Limb (tissue), 2 donors: ENCODE results near the gene MUC5AC.

ENCODE experiments used
- DNase-seq, 2 donors: peaks; one replicate each; pipeline ENCODE4 v3.0.0-alpha.2; 2016; ENCODE audit errors: extremely low spot score in 2 of 2

Gene MUC5AC

GRCh38 chr11:1121813-1122663 lies 35.7 kb upstream of the MUC5AC start:
- peak in 1 of 2 donors; percentile 17 for DNase-seq

GRCh38 chr11:1122664-1123002 lies 35.1 kb upstream of the MUC5AC start:
- no peak for DNase-seq

- no peak for DNase-seq
These were observed 33.8 kb upstream of the MUC5AC start for GRCh38 chr11:1123970-1124369.

GRCh38 chr11:1125803-1126202 lies 31.9 kb upstream of the MUC5AC start:
- no peak for DNase-seq

- no peak for DNase-seq
These were observed 31.2 kb upstream of the MUC5AC start for GRCh38 chr11:1126491-1126926.

GRCh38 chr11:1126935-1127663 lies 30.7 kb upstream of the MUC5AC start:
- no peak for DNase-seq

GRCh38 chr11:1127664-1128162 lies 30.0 kb upstream of the MUC5AC start:
- no peak for DNase-seq

- DNase-seq = no peak
These were observed 29.2 kb upstream of the MUC5AC start for GRCh38 chr11:1128311-1129142.

GRCh38 chr11:1129143-1129610 lies 28.6 kb upstream of the MUC5AC start:
- DNase-seq = no peak

GRCh38 chr11:1129611-1130160 lies 28.1 kb upstream of the MUC5AC start:
- DNase-seq = no peak

- no peak for DNase-seq
These were observed 27.3 kb upstream of the MUC5AC start for GRCh38 chr11:1130276-1131032.

GRCh38 chr11:1131033-1131911 lies 26.5 kb upstream of the MUC5AC start:
- DNase-seq = no peak

GRCh38 chr11:1134848-1135445 lies 22.8 kb upstream of the MUC5AC start:
- DNase-seq = no peak

- DNase-seq = no peak
These were observed 19.7 kb upstream of the MUC5AC start for GRCh38 chr11:1138097-1138496.

- no peak for DNase-seq
These were observed 18.2 kb upstream of the MUC5AC start for GRCh38 chr11:1139441-1140083.

GRCh38 chr11:1140642-1141490 lies 16.9 kb upstream of the MUC5AC start:
- no peak for DNase-seq

GRCh38 chr11:1146365-1146764 lies 11.4 kb upstream of the MUC5AC start:
- DNase-seq = no peak

GRCh38 chr11:1147792-1148191 lies 10.0 kb upstream of the MUC5AC start:
- DNase-seq = no peak
